Measurements from ENCODE around the gene TENM4.

DNA sequence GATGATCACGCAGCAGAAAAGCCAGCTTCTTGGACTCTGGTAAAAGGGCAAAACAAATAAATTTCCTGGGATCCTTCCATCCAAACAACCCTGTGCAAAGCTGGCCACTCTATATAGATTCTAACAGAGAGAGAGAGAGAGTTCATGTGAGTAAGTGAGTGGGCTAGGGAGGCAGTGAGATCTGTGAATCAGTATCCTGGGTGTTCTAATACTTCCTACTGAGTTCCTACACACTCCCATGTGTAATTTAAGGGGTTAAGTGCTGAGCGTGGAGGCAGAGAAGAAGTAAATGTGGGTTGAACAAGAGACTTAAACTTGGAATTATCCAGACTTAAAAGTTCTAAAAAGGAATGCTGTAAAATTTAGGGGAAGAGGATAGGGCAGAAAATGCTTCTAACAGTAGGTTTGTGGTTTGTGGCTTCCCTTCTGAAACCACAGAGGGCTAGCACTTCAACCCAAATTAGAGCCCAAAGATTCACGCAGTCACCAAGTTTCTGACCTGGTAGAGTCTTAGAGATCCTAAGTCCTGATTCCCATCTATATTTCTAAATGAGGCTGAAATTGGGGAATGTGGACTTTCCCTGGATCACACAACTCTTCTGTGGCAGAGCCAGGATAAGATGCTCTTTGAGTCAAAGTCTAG, 413.9 kb downstream of the TENM4 start:
- no peak for TF ChIP-seq POLR2A (IDR thresholded peaks at IDR 0.05)
- TF ChIP-seq, protein P1, sequence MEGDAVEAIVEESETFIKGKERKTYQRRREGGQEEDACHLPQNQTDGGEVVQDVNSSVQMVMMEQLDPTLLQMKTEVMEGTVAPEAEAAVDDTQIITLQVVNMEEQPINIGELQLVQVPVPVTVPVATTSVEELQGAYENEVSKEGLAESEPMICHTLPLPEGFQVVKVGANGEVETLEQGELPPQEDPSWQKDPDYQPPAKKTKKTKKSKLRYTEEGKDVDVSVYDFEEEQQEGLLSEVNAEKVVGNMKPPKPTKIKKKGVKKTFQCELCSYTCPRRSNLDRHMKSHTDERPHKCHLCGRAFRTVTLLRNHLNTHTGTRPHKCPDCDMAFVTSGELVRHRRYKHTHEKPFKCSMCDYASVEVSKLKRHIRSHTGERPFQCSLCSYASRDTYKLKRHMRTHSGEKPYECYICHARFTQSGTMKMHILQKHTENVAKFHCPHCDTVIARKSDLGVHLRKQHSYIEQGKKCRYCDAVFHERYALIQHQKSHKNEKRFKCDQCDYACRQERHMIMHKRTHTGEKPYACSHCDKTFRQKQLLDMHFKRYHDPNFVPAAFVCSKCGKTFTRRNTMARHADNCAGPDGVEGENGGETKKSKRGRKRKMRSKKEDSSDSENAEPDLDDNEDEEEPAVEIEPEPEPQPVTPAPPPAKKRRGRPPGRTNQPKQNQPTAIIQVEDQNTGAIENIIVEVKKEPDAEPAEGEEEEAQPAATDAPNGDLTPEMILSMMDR (IDR thresholded peaks at IDR 0.05) = no peak

All from Peyer's patch (tissue), 4 donors.